Endodermal cell (in vitro differentiated cells): ENCODE data around the gene CLVS2. TPM values are rescaled to one million over a fixed set of nuclear protein-coding genes. Genes with fewer than 3 reads are reported as not detected.

Experiments used
- DNase-seq: peaks from one replicate; pipeline ENCODE4 v3.0.0-alpha.2; 2017
- H3K27ac ChIP-seq: 2 replicates; pipeline ENCODE4 v1.5.1; 2013; ENCODE audit warnings: mild to moderate bottlenecking, low read depth, low read length, moderate library complexity
- H3K27me3 ChIP-seq: 2 replicates; pipeline ENCODE4 v1.6.1; 2013; ENCODE audit warnings: mild to moderate bottlenecking, low read length, moderate library complexity; ENCODE audit not compliant: insufficient read depth, control insufficient read depth, poor library complexity, severe bottlenecking
- H3K36me3 ChIP-seq: 2 replicates; pipeline ENCODE4 v1.7.0; 2013; ENCODE audit warnings: mild to moderate bottlenecking, low read length, moderate library complexity; ENCODE audit not compliant: control insufficient read depth, insufficient read depth
- H3K4me1 ChIP-seq: one replicate; pipeline ENCODE4 v1.7.0; 2013; ENCODE audit warnings: low read length; ENCODE audit not compliant: control insufficient read depth, insufficient read depth
- H3K4me3 ChIP-seq: 2 replicates; pipeline ENCODE4 v1.5.1; 2013; ENCODE audit warnings: mild to moderate bottlenecking, low read length, moderate library complexity
- H3K9ac ChIP-seq: 2 replicates; pipeline ENCODE4 v1.6.1; 2013; ENCODE audit warnings: mild to moderate bottlenecking, low read length, moderate library complexity; ENCODE audit not compliant: poor library complexity, severe bottlenecking; ENCODE audit errors: extremely low read depth
- H3K9me3 ChIP-seq: 2 replicates; pipeline ENCODE4 v1.6.1; 2013; ENCODE audit warnings: mild to moderate bottlenecking, low read length, moderate library complexity; ENCODE audit not compliant: control insufficient read depth
- H3K27ac Mint-ChIP-seq: 2 replicates; pipeline ENCODE4 v1.8.0; 2020; ENCODE audit warnings: mixed read lengths
- H3K27me3 Mint-ChIP-seq: 2 replicates; pipeline ENCODE4 v1.8.0; 2021; ENCODE audit warnings: mild to moderate bottlenecking, mixed read lengths; ENCODE audit not compliant: insufficient read depth
- H3K36me3 Mint-ChIP-seq: 2 replicates; pipeline ENCODE4 v1.8.0; 2020; ENCODE audit warnings: low read depth, mixed read lengths
- H3K4me1 Mint-ChIP-seq: 2 replicates; pipeline ENCODE4 v1.8.0; 2020; ENCODE audit warnings: mixed read lengths
- H3K4me3 Mint-ChIP-seq: 2 replicates; pipeline ENCODE4 v1.8.0; 2020; ENCODE audit warnings: mild to moderate bottlenecking, moderate library complexity, mixed read lengths
- H3K9me3 Mint-ChIP-seq: 2 replicates; pipeline ENCODE4 v1.8.0; 2020; ENCODE audit warnings: mild to moderate bottlenecking, mixed read lengths
- WGBS, 2 experiments: methylation state at CpG; one replicate each; pipeline versions ENCODE4 v1.1.5 to v1.1.7; 2013; ENCODE audit warnings: missing lambda C conversion rate in 2 of 2, mixed read lengths in 1 of 2; ENCODE audit not compliant: insufficient coverage in 1 of 2, insufficient read length in 1 of 2; 5-methylcytosine and 5-hydroxymethylcytosine counted together
- total RNA-seq, 2 donors: library from RNA; stranded (reverse); fragmentation: NEBNext Ultra II Directional in 1 of 2; extraction: Animal tissue kit (Norgen Biotek cat#: 25700) in 1 of 2; gene quantifications; 2 replicates in 1 of 2; 3 replicates in 1 of 2; pipeline ENCODE4 v1.2.1, GENCODE V29; 2021
- TF ChIP-seq, protein P1 (sequence below): fragments of 200-600 bp; sonication (generic); conservative IDR thresholded peaks from 2 replicates; pipeline ENCODE4 v1.5.0; 2021; ENCODE audit warnings: antibody characterized with exemption, mild to moderate bottlenecking

Gene CLVS2
- total RNA-seq, 2 donors from 2014 or later: 38.9 to 48.1 TPM

- Mint-ChIP-seq H3K4me3 (no peak overlapping the region), H3K4me1 (peaks cover 11% of the 10 kb centered on the region), H3K9me3 (no peaks in the 10 kb centered on the region), H3K27ac (no peak overlapping the region), H3K36me3 (no peaks in the 10 kb centered on the region), H3K27me3 (no peaks in the 10 kb centered on the region)
- peaks cover 4% of the 10 kb centered on the region for H3K4me1 ChIP-seq
- TF ChIP-seq, protein P1, sequence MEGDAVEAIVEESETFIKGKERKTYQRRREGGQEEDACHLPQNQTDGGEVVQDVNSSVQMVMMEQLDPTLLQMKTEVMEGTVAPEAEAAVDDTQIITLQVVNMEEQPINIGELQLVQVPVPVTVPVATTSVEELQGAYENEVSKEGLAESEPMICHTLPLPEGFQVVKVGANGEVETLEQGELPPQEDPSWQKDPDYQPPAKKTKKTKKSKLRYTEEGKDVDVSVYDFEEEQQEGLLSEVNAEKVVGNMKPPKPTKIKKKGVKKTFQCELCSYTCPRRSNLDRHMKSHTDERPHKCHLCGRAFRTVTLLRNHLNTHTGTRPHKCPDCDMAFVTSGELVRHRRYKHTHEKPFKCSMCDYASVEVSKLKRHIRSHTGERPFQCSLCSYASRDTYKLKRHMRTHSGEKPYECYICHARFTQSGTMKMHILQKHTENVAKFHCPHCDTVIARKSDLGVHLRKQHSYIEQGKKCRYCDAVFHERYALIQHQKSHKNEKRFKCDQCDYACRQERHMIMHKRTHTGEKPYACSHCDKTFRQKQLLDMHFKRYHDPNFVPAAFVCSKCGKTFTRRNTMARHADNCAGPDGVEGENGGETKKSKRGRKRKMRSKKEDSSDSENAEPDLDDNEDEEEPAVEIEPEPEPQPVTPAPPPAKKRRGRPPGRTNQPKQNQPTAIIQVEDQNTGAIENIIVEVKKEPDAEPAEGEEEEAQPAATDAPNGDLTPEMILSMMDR: no peak
- no peaks in the 10 kb centered on the region for H3K36me3 ChIP-seq
- no peak overlapping the region for H3K4me3 ChIP-seq
- WGBS, 2 experiments: 94 to 96% methylated on average over 2 to 4 of the region's 4 CpGs
- no peaks in the 10 kb centered on the region for H3K9me3 ChIP-seq
- no peak overlapping the region for H3K27ac ChIP-seq
- H3K9ac ChIP-seq: no peak overlapping the region
- no peaks in the 10 kb centered on the region for H3K27me3 ChIP-seq
- DNase-seq: no peak
Measured at GRCh38 chr6:122977180-122977579, 18.9 kb upstream of the CLVS2 start.

- TF ChIP-seq, protein P1: no peak
- Mint-ChIP-seq H3K4me3 (no peak overlapping the region), H3K27ac (no peak overlapping the region), H3K36me3 (peaks cover 1% of the 10 kb centered on the region), H3K4me1 (peaks cover 9% of the 10 kb centered on the region), H3K9me3 (peaks cover 16% of the 10 kb centered on the region), H3K27me3 (peaks cover 19% of the 10 kb centered on the region)
- 43 to 69% methylated on average over 2 of the region's 2 CpGs for WGBS, 2 experiments
- H3K27me3 ChIP-seq: no peaks in the 10 kb centered on the region
- H3K9me3 ChIP-seq: no peaks in the 10 kb centered on the region
- no peak overlapping the region for H3K27ac ChIP-seq
- H3K36me3 ChIP-seq: no peaks in the 10 kb centered on the region
- no peak for DNase-seq
- H3K4me1 ChIP-seq: peaks cover 4% of the 10 kb centered on the region
- H3K4me3 ChIP-seq: no peak overlapping the region
- H3K9ac ChIP-seq: no peak overlapping the region
Measured at GRCh38 chr6:122984393-122984792, 11.6 kb upstream of the CLVS2 start.

GRCh38 chr6:122994256-122994655 is 1.8 kb upstream of the CLVS2 start:
- H3K27me3 Mint-ChIP-seq: peaks cover 61% of the 10 kb centered on the region
- Histone ChIP-seq H3K4me1 (no peaks in the 10 kb centered on the region), H3K9me3 (no peaks in the 10 kb centered on the region), H3K27me3 (no peaks in the 10 kb centered on the region), H3K9ac (no peak overlapping the region), H3K36me3 (no peaks in the 10 kb centered on the region), H3K27ac (no peak overlapping the region), H3K4me3 (peak overlapping the region; percentile 88)
- WGBS, 2 experiments: 25 to 69% methylated on average over 3 of the region's 3 CpGs
- peaks cover 5% of the 10 kb centered on the region for H3K36me3 Mint-ChIP-seq
- H3K4me3 Mint-ChIP-seq: no peak overlapping the region
- no peak for DNase-seq
- peaks cover 16% of the 10 kb centered on the region for H3K9me3 Mint-ChIP-seq
- H3K4me1 Mint-ChIP-seq: peaks cover 15% of the 10 kb centered on the region
- H3K27ac Mint-ChIP-seq: no peak overlapping the region
- TF ChIP-seq, protein P1: no peak
